HCT116 (cell line): ENCODE data around the gene SETD1A. TPM values are rescaled to one million over a fixed set of nuclear protein-coding genes. Genes with fewer than 3 reads are reported as not detected.
A peak's percentile ranks its signal among the peaks of the same experiment; 100 is the strongest.

Experiments
- ATAC-seq: fragments of 200-7000 bp; cut with Tn5 transposase; 2 replicates; pipeline ENCODE4 v1.9.1; 2020; ENCODE audit warnings: mild to moderate bottlenecking, moderate library complexity
- BruUV-seq: library from RNA; stranded (reverse); fragments of 400-500 nt; replicated peaks from 2 replicates; lab custom pipeline; 2021; lab: Mats Ljungman, UMichigan
- CTCF ChIA-PET: fragments of 300-600 bp; sonication (Branson Sonifier 250); formaldehyde crosslinking; loops from one replicate; lab custom pipeline; 2021; ENCODE audit warnings: antibody characterized with exemption; lab: Charles Lee
- POLR2A ChIA-PET: fragments of 300-600, 350-600 bp; sonication (Branson Sonifier 250); formaldehyde crosslinking; loops from one replicate; lab custom pipeline; 2021; ENCODE audit warnings: antibody characterized with exemption; lab: Charles Lee
- RAD21 ChIA-PET, 2 experiments: fragments of 300-600 bp; sonication (Branson Sonifier 250); formaldehyde crosslinking; loops; one replicate each; lab custom pipeline; 2023; ENCODE audit warnings: low total read pairs in 2 of 2; ENCODE audit not compliant: uncharacterized antibody in 2 of 2, unreplicated experiment in 2 of 2, low non-redundant PET in 1 of 2; lab: Charles Lee
- DNase-seq: peaks from one replicate; pipeline ENCODE4 v3.0.0-alpha.2; 2010; ENCODE audit warnings: low read depth, low spot score
- H2AFZ ChIP-seq: fragments of 200-600 bp; shearing (Covaris generic), sonication (generic); 2 replicates; pipeline ENCODE4 v1.6.1; 2017; ENCODE audit warnings: low read depth, mixed run types, mixed read lengths, antibody characterized with exemption, low read length; ENCODE audit not compliant: poor library complexity, severe bottlenecking
- H3K27ac ChIP-seq: 2 replicates; pipeline ENCODE4 v1.5.1; 2012; ENCODE audit warnings: low read depth, low read length
- H3K27me3 ChIP-seq: fragments of 200-600 bp; sonication (generic); 2 replicates; pipeline ENCODE4 v1.6.1; 2016; ENCODE audit warnings: mixed run types, low read length, mixed read lengths; ENCODE audit not compliant: insufficient read depth
- H3K36me3 ChIP-seq, 2 experiments: fragments of 200-500 bp in 1 of 2; fragments of 200-600 bp in 1 of 2; sonication (Bioruptor generic) in 1 of 2; sonication (generic) in 1 of 2; 2 replicates each; pipeline versions ENCODE4 v1.5.1 to v1.6.1; 2014 to 2016; ENCODE audit warnings: low read length in 2 of 2, inconsistent platforms in 1 of 2, mixed read lengths in 1 of 2, mixed run types in 1 of 2; ENCODE audit not compliant: insufficient read depth in 2 of 2, control insufficient read depth in 1 of 2
- H3K4me1 ChIP-seq, 2 experiments: fragments of 200-600 bp in 1 of 2; sonication (generic) in 1 of 2; 2 replicates each; pipeline versions ENCODE4 v1.5.1 to v1.6.1; 2012 to 2017; ENCODE audit warnings: low read length in 2 of 2, inconsistent platforms in 1 of 2, mild to moderate bottlenecking in 1 of 2, mixed read lengths in 1 of 2, mixed run types in 1 of 2, moderate library complexity in 1 of 2; ENCODE audit not compliant: insufficient read depth in 2 of 2, control insufficient read depth in 1 of 2
- H3K4me2 ChIP-seq: fragments of 200-600 bp; sonication (generic); 2 replicates; pipeline ENCODE4 v1.6.1; 2017; ENCODE audit warnings: mixed run types, low read length, mixed read lengths
- H3K4me3 ChIP-seq, 2 experiments: fragments of 200-600 bp in 1 of 2; sonication (generic) in 1 of 2; replicated peaks in 1 of 2; 2 replicates each; pipeline ENCODE4 v1.5.1; 2011 to 2016; ENCODE audit warnings: low read length in 2 of 2, control low read depth in 1 of 2, low read depth in 1 of 2, mild to moderate bottlenecking in 1 of 2, mixed read lengths in 1 of 2, mixed run types in 1 of 2
- H3K79me2 ChIP-seq: fragments of 200-600 bp; sonication (generic); 2 replicates; pipeline ENCODE4 v1.6.1; 2017; ENCODE audit warnings: mild to moderate bottlenecking, mixed run types, low read length, moderate library complexity, mixed read lengths; ENCODE audit not compliant: insufficient read depth
- H3K9ac ChIP-seq: fragments of 200-600 bp; sonication (generic); 2 replicates; pipeline ENCODE4 v1.6.1; 2016; ENCODE audit warnings: low read length, mixed read lengths
- H3K9me2 ChIP-seq: fragments of 200-600 bp; sonication (generic), shearing (Covaris generic); 2 replicates; pipeline ENCODE4 v1.6.1; 2017; ENCODE audit warnings: mixed run types, mild to moderate bottlenecking, moderate library complexity; ENCODE audit not compliant: insufficient read depth
- H3K9me3 ChIP-seq, 2 experiments: fragments of 200-500 bp in 1 of 2; fragments of 200-600 bp in 1 of 2; sonication (Bioruptor generic) in 1 of 2; sonication (generic) in 1 of 2; 2 replicates each; pipeline ENCODE4 v1.6.1; 2014 to 2017; ENCODE audit warnings: low read length in 2 of 2, mixed read lengths in 2 of 2, inconsistent platforms in 1 of 2, low read depth in 1 of 2, mild to moderate bottlenecking in 1 of 2, mixed run types in 1 of 2, moderate library complexity in 1 of 2; ENCODE audit not compliant: control insufficient read depth in 1 of 2, insufficient read depth in 1 of 2
- H4K20me1 ChIP-seq: fragments of 200-600 bp; sonication (generic), shearing (Covaris generic); 2 replicates; pipeline ENCODE4 v1.6.1; 2017; ENCODE audit warnings: mixed run types, mild to moderate bottlenecking, moderate library complexity; ENCODE audit not compliant: insufficient read depth
- CEBPB ChIP-seq: IDR thresholded peaks from 2 replicates; pipeline ENCODE4 v1.6.1; 2012; ENCODE audit warnings: low read depth
- CTCF ChIP-seq, 3 experiments: fragments of 200-600 bp in 1 of 3; sonication (generic) in 1 of 3; IDR thresholded peaks in 2 of 3; conservative IDR thresholded peaks in 1 of 3; 2 replicates each; pipeline ENCODE4 v1.5.1; 2012 to 2017; ENCODE audit warnings: low read depth in 2 of 3, low read length in 2 of 3, antibody characterized with exemption in 1 of 3, borderline replicate concordance in 1 of 3, control low read depth in 1 of 3, mild to moderate bottlenecking in 1 of 3, mixed read lengths in 1 of 3, mixed run types in 1 of 3, moderate library complexity in 1 of 3; ENCODE audit not compliant: insufficient read depth in 1 of 3
- EZH2 ChIP-seq: fragments of 200-600 bp; sonication (generic); IDR thresholded peaks from 2 replicates; pipeline ENCODE4 v1.6.1; 2017; ENCODE audit warnings: antibody characterized with exemption, mixed run types
- EZH2phosphoT487 ChIP-seq: fragments of 200-600 bp; IDR thresholded peaks from 2 replicates; pipeline ENCODE4 v1.6.1; 2018; ENCODE audit warnings: antibody characterized with exemption, borderline replicate concordance
- POLR2A ChIP-seq: IDR thresholded peaks from 2 replicates; pipeline ENCODE4 v1.7.0; 2011; ENCODE audit warnings: borderline replicate concordance; ENCODE audit not compliant: insufficient read depth, insufficient read length; ENCODE audit errors: extremely low read depth
- POLR2AphosphoS5 ChIP-seq: IDR thresholded peaks from 2 replicates; pipeline ENCODE4 v1.6.1; 2011; ENCODE audit warnings: mild to moderate bottlenecking, low read depth, low read length, moderate library complexity
- RAD21 ChIP-seq: IDR thresholded peaks from 2 replicates; pipeline ENCODE4 v1.6.1; 2012; ENCODE audit warnings: low read depth, mild to moderate bottlenecking
- SIN3A ChIP-seq: IDR thresholded peaks from 2 replicates; pipeline ENCODE4 v1.6.1; 2012; ENCODE audit warnings: low read depth
- SP1 ChIP-seq: IDR thresholded peaks from 2 replicates; pipeline ENCODE4 v1.6.1; 2012; ENCODE audit warnings: low read depth
- SRF ChIP-seq: IDR thresholded peaks from 2 replicates; pipeline ENCODE4 v1.6.1; 2012; ENCODE audit warnings: low read depth
- TCF7L2 ChIP-seq: IDR thresholded peaks from 2 replicates; pipeline ENCODE4 v1.7.0; 2011; ENCODE audit warnings: borderline replicate concordance, inconsistent platforms; ENCODE audit not compliant: insufficient read depth, insufficient read length; ENCODE audit errors: extremely low read depth
- YY1 ChIP-seq: IDR thresholded peaks from 2 replicates; pipeline ENCODE4 v1.6.1; 2011; ENCODE audit warnings: low read length, low read depth, moderate library complexity, mild to moderate bottlenecking; ENCODE audit not compliant: insufficient replicate concordance; ENCODE audit errors: extremely low read depth
- ZBTB33 ChIP-seq: IDR thresholded peaks from 2 replicates; pipeline ENCODE4 v1.6.1; 2011; ENCODE audit warnings: mild to moderate bottlenecking, low read length, moderate library complexity; ENCODE audit not compliant: insufficient replicate concordance; ENCODE audit errors: extremely low read depth
- intact Hi-C: fragments of 100-400 bp; cut with micrococcal nuclease; formaldehyde crosslinking; loops from 2 replicates; pipeline ENCODE4 v1.10.0; 2022
- total RNA-seq: library from RNA; stranded (reverse); gene quantifications from one replicate; pipeline ENCODE4 v1.2.1, GENCODE V29; 2021; ENCODE audit not compliant: unreplicated experiment
- TF ChIP-seq, protein P1 (sequence below): IDR thresholded peaks from 2 replicates; pipeline ENCODE4 v1.6.1; 2012

The SETD1A gene
- total RNA-seq, 1 experiment from 2014 or later: 26.9 TPM

DNA sequence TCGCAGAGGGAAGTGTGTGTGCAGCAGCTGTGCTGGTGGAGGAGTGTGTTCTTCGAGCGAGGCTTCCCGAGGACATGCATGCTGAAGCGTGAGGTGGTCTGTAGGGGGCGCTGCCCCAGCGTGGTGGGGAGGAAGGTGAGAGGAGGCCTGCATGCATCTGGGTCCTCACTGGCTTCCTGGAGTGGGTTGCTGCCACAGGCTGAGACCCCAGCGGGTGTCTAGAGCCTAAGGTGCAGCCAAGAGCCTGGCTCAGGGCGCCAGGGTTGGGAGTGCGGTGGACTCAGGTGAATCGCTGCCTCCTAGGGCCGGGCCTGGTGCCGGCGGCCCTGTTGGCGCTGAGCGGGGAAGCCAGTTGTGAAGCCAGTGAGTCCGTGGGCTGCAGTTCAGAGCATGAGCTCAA is 19.9 kb downstream of the SETD1A start:
- TF ChIP-seq CEBPB (no peak), CTCF (IDR thresholded peaks at IDR 0.05 in 2 of 3, conservative IDR thresholded peaks at IDR 0.05 in 1 of 3; ENCODE audit: borderline replicate concordance in 1 of 3, insufficient read depth in 1 of 3, low read depth in 2 of 3, low read length in 2 of 3) (peak; percentile 16 to 66 (median 59); a peak in 4 of 6 replicates)
- TF ChIP-seq, all 23 proteins: peak for 1

DNA sequence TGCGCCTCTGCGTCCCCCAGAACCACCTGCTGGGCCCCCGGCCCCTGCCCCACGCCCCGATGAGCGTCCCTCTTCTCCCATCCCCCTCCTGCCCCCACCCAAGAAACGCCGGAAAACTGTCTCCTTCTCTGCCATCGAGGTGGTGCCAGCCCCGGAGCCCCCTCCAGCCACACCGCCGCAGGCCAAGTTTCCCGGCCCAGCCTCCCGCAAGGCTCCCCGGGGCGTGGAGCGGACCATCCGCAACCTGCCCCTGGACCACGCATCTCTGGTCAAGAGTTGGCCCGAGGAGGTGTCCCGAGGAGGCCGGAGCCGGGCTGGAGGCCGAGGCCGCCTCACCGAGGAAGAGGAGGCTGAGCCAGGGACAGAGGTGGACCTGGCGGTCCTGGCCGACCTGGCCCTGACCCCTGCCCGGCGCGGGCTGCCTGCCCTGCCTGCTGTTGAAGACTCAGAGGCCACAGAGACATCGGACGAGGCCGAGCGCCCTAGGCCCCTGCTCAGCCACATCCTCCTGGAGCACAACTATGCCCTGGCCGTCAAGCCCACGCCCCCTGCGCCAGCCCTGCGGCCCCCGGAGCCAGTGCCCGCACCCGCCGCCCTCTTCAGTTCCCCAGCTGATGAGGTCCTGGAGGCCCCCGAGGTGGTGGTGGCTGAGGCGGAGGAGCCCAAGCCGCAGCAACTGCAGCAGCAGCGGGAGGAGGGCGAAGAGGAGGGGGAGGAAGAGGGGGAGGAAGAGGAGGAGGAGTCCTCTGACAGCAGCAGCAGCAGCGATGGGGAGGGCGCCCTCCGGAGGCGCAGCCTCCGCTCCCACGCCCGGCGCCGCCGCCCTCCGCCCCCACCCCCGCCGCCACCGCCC is 21.8 kb downstream of the SETD1A start:
- no peaks in the 10 kb centered on the region for H3K27me3 ChIP-seq
- ChIA-PET CTCF (no interaction called here), RAD21 (no interaction called here), POLR2A (no interaction called here)
- no peaks in the 10 kb centered on the region for H3K9me3 ChIP-seq
- no peak overlapping the region for H3K9ac ChIP-seq
- ATAC-seq (no peak), DNase-seq (no peak)
- no peaks in the 10 kb centered on the region for H3K9me2 ChIP-seq
- H2AFZ ChIP-seq: no peak overlapping the region
- peaks cover 3% of the 10 kb centered on the region; the same call in 1 of the 2 replicates for H3K79me2 ChIP-seq
- H3K4me3 ChIP-seq: no peak overlapping the region
- H3K4me2 ChIP-seq: no peak overlapping the region
- intact Hi-C loops: loop anchor here (10.0 kb wide), 1 partner anchor 715 kb away; no protein-coding TSS in a partner anchor
- H3K36me3 ChIP-seq: peaks cover 11 to 24% of the 10 kb centered on the region in 2 experiments; a peak in 3 of 4 replicates
- H4K20me1 ChIP-seq: no peaks in the 10 kb centered on the region
- no peak overlapping the region for H3K27ac ChIP-seq
- no TSS peak for BruUV-seq
- no peaks in the 10 kb centered on the region for H3K4me1 ChIP-seq
- TF ChIP-seq, protein P1, sequence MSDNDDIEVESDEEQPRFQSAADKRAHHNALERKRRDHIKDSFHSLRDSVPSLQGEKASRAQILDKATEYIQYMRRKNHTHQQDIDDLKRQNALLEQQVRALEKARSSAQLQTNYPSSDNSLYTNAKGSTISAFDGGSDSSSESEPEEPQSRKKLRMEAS: no peak
- no peak for TF ChIP-seq POLR2A
- no peak for TF ChIP-seq EZH2
- no peak for TF ChIP-seq RAD21
- no peak for TF ChIP-seq YY1
- TF ChIP-seq POLR2AphosphoS5: no peak
- no peak for TF ChIP-seq EZH2phosphoT487
- TF ChIP-seq SIN3A: no peak
- TF ChIP-seq SRF: no peak
- TF ChIP-seq ZBTB33: no peak
- no peak for TF ChIP-seq TCF7L2
- no peak for TF ChIP-seq SP1

More for the DNA sequence above, 19.9 kb downstream of the SETD1A start:
- RAD21 ChIA-PET: no interaction called here
- no peaks in the 10 kb centered on the region for H3K27me3 ChIP-seq
- H3K4me3 ChIP-seq: no peak overlapping the region
- H3K36me3 ChIP-seq: peaks cover 20 to 40% of the 10 kb centered on the region in 2 experiments; a peak in 3 of 4 replicates
- H2AFZ ChIP-seq: no peak overlapping the region
- no peak overlapping the region for H3K4me2 ChIP-seq
- H3K27ac ChIP-seq: no peak overlapping the region
- POLR2A ChIA-PET: no interaction called here
- intact Hi-C loops: no loop called here
- BruUV-seq: no TSS peak
- no peaks in the 10 kb centered on the region for H3K4me1 ChIP-seq
- H3K9me2 ChIP-seq: no peaks in the 10 kb centered on the region
- DNase-seq: no peak
- no peak overlapping the region for H3K9ac ChIP-seq
- no peaks in the 10 kb centered on the region for H4K20me1 ChIP-seq
- CTCF ChIA-PET: interaction anchor here (0.6 kb wide), 1 partner anchor 164 kb away, joined by 3 read pairs; no protein-coding TSS in a partner anchor
- no peaks in the 10 kb centered on the region for H3K9me3 ChIP-seq
- H3K79me2 ChIP-seq: peaks cover 3% of the 10 kb centered on the region; the same call in 1 of the 2 replicates
- peak; percentile 62; the same call in 1 of the 2 replicates for ATAC-seq
